GM21723 (cell line): ENCODE measurements around the gene NR6A1.

ENCODE experiments used
- ATAC-seq: cut with Tn5 transposase; IDR thresholded peaks from one replicate; pipeline ENCODE4 v1.9.1; 2021; ENCODE audit warnings: mild to moderate bottlenecking, moderate library complexity; ENCODE audit not compliant: unreplicated experiment

NR6A1 gene

DNA sequence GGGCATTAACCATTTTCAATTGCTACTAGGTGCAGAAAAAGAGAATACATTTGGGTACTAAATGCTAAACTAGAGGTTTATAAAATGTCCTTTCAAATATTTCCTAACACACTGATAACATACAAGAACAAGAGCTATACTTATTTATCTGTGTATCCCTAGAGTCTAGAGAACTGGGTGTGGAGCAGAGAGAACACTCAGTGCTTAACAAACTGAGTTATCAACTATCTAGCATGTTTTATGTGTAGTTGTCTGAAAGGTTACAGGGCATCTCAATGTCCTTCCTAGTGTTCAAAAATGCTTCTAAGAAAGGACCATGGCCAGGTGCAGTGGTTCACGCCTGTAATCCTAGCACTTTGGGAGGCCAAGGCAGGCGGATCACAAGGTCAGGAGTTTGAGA, 40.3 kb downstream of the NR6A1 start:
- no peak for ATAC-seq

GRCh38 chr9:124726886-124727285, 44.2 kb downstream of the NR6A1 start:
- ATAC-seq = no peak

GRCh38 chr9:124725068-124725452, 46.1 kb downstream of the NR6A1 start:
- ATAC-seq = no peak

- ATAC-seq = no peak
These were observed 46.6 kb downstream of the NR6A1 start for GRCh38 chr9:124724415-124725067.

GRCh38 chr9:124723352-124723751, 47.8 kb downstream of the NR6A1 start:
- no peak for ATAC-seq

DNA sequence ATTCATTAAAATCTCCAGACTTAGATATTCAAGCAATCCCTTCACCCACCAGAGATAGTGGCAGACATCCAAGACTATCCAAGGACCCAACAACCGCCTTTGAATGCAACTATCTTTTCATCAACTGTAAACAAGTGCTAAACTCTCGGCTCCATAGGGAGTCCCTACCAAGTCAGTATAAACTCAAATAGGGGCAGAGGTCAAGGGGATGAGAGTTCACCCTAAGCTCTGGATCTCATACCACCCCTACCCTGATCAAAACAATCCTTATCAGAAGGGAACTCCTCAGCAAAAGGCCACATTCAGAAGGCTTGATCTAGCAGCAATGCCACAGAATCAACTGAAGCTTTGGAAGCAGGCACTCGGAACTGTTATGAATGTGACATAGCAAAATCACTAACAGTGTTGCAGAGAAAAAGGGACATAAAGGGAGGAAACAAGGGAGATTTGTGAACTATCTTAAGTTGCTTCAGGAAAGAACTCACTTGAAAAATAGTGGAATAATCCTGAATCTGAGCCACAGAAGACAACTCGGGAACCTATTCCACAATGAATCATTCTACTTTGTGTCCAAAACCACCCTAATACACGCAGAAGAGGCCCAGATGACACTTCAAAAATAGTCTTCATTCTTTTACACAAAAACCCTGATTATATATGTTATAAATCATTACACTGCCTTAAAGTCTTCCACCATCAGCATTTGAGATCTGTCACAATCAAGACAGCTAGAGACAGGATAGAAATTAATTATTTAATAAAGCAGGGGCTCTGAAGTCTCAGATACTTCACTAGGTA, 49.8 kb downstream of the NR6A1 start:
- no peak for ATAC-seq

- ATAC-seq = no peak
These were observed 50.5 kb downstream of the NR6A1 start for GRCh38 chr9:124720429-124721108.

GRCh38 chr9:124718928-124719327, 52.2 kb downstream of the NR6A1 start:
- ATAC-seq = no peak

GRCh38 chr9:124717597-124717996, 53.5 kb downstream of the NR6A1 start:
- ATAC-seq = no peak

DNA sequence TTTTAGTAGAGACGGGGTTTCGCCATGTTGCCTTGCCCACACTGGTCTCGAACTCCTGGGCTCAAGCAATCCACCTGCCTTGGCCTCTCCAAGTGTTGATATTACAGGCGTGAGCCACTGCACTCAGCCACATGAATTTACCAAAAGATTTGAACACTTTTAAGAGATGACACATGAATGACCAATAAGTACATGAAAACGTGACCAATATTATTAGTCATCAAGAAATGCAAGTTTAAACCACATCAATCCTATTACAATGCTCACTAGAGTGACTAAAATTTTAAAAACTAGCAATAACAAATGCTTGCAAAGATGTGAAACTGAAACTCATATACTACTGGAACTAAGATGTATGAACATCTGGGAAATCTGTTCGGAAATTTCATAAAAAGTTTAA, 54.3 kb downstream of the NR6A1 start:
- ATAC-seq = no peak

DNA sequence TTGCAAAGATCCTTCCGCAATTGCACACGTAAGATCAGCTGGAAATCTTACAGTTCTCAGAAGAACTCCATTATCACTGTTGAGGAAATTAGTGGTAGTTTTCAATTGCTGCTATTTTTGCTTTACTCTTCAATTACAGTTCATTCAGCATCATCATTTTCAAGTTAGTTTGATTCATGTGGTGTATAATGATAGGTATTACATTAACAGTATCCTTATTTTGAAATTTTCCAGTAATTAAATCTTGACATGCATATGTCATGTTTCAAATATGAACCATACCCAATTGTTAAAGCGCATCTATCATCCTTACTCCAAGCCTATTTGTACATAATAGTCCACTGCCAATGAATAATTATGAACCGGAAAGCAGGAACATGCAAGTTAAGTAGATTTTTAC, 60.3 kb downstream of the NR6A1 start:
- ATAC-seq = no peak

- no peak for ATAC-seq
These were observed 61.8 kb downstream of the NR6A1 start for GRCh38 chr9:124709292-124709690.

- ATAC-seq = no peak
These were observed 62.3 kb downstream of the NR6A1 start for GRCh38 chr9:124708633-124709291.

GRCh38 chr9:124708074-124708473, 63.0 kb downstream of the NR6A1 start:
- ATAC-seq = no peak

GRCh38 chr9:124707666-124708065, 63.4 kb downstream of the NR6A1 start:
- no peak for ATAC-seq

GRCh38 chr9:124706685-124707084, 64.4 kb downstream of the NR6A1 start:
- ATAC-seq = no peak

- no peak for ATAC-seq
These were observed 71.5 kb downstream of the NR6A1 start for GRCh38 chr9:124699575-124699974.

- no peak for ATAC-seq
These were observed 72.8 kb downstream of the NR6A1 start for GRCh38 chr9:124698265-124698664.

GRCh38 chr9:124697326-124698200, 73.5 kb downstream of the NR6A1 start:
- ATAC-seq = no peak

DNA sequence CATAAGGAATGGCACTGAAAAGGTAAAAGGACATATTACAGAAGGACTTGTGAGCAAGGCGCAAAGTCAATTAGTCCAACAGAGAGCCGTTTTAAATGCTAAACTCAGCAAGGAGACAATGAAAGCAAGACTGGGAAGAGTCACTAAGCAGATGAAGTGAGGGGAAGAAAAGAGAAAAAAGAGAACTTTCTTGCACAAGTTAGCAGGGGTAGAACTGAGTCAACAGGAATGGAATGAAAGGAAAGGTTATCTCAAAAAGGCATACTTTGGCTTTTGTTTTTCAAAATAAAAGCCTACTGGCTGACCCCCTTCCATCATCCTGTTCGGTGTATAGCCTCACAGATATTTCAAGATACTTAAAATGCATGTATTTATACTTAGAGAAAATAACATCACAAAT, 75.0 kb downstream of the NR6A1 start:
- no peak for ATAC-seq
